ENCODE measurements around the gene SYCP1.

Gene SYCP1

DNA sequence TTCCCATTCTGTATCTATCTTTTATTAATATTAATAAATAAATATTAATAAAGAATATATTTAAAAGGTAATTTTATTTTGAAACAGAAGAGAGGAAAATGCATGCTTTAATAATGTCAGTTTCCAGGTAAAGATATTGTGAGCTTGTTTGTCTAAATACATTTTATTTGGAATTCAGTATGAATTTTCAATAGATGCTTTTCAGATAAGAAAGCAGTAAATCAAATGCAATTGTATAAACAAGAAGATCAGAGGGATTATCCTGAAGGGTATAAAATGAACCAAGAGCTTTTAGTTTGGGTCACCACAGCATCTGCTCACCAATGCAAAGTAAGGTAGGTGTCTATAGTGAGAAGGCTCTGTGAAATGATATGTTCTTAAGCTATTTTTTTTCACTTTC is 174.9 kb downstream of the SYCP1 start, which contains the start of gene TSHB:
TSHB (plus strand) TSS at position 301 of the 400 bp plus-strand sequence. CDS start 3,537 bp downstream, outside the sequence.
- no peak within 1 kb of the TSS for H3K4me3 ChIP-seq (ENCODE audit: low read depth, low read length)
- DNase-seq (ENCODE audit: low read depth): no peak
- TF ChIP-seq MAX (IDR thresholded peaks at IDR 0.05; ENCODE audit: low read depth, low read length): no peak
- no peak for TF ChIP-seq MYC (IDR thresholded peaks at IDR 0.05; ENCODE audit: low read depth, low read length)
- TF ChIP-seq, protein P1, sequence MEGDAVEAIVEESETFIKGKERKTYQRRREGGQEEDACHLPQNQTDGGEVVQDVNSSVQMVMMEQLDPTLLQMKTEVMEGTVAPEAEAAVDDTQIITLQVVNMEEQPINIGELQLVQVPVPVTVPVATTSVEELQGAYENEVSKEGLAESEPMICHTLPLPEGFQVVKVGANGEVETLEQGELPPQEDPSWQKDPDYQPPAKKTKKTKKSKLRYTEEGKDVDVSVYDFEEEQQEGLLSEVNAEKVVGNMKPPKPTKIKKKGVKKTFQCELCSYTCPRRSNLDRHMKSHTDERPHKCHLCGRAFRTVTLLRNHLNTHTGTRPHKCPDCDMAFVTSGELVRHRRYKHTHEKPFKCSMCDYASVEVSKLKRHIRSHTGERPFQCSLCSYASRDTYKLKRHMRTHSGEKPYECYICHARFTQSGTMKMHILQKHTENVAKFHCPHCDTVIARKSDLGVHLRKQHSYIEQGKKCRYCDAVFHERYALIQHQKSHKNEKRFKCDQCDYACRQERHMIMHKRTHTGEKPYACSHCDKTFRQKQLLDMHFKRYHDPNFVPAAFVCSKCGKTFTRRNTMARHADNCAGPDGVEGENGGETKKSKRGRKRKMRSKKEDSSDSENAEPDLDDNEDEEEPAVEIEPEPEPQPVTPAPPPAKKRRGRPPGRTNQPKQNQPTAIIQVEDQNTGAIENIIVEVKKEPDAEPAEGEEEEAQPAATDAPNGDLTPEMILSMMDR (IDR thresholded peaks at IDR 0.05; ENCODE audit: low read depth, low read length): no peak
- no peak for TF ChIP-seq POLR2A (IDR thresholded peaks at IDR 0.05; ENCODE audit: extremely low read depth, insufficient read length)

DNA sequence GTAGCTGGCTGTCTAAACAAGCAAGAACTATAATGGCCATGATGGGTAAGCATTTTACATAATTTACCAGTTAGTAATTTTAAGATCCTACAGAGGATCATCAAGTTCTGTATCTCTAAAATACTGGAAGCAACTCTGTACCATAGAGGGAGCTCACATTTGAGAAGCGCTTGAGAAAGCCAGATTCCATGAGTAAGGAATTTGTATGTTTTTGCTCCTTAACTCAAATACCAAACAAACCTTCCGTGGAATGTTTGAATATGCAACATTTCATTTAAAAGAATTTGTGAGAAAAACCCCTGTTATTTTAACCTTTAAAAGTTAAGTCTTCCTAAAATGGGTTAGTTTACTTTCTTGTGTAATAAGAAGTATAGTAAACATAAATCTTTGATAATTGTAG is 176.9 kb downstream of the SYCP1 start:
- H3K4me3 ChIP-seq (ENCODE audit: low read depth, low read length): no peak overlapping the region
- TF ChIP-seq MAX (IDR thresholded peaks at IDR 0.05; ENCODE audit: low read depth, low read length) (no peak), POLR2A (IDR thresholded peaks at IDR 0.05; ENCODE audit: extremely low read depth, insufficient read length) (no peak), MYC (IDR thresholded peaks at IDR 0.05; ENCODE audit: low read depth, low read length) (no peak)
- TF ChIP-seq, protein P1 (IDR thresholded peaks at IDR 0.05; ENCODE audit: low read depth, low read length): no peak
- no peak for DNase-seq (ENCODE audit: low read depth)

DNA sequence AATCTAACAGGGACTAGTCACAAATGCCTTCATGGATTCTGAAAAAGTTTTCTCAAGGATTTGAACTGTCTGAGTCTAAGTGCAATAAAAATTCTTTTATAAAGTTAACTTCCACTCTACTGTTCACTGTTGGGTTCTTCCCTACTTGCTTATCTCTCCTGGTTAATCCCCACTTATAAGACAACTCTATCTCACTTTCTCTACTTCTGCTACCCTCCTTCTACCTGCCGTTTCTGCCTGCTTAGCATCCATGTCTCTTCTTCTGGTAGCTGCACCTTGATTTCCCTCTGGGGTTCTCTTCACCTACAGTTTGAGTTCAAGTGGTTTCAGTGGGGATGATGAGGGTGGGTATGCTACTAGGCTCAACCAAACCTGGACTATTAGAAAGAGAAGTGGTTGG is 181.0 kb downstream of the SYCP1 start:
- DNase-seq (ENCODE audit: low read depth): no peak
- TF ChIP-seq MAX (IDR thresholded peaks at IDR 0.05; ENCODE audit: low read depth, low read length): no peak
- no peak for TF ChIP-seq MYC (IDR thresholded peaks at IDR 0.05; ENCODE audit: low read depth, low read length)
- TF ChIP-seq, protein P1 (IDR thresholded peaks at IDR 0.05; ENCODE audit: low read depth, low read length): no peak
- TF ChIP-seq POLR2A (IDR thresholded peaks at IDR 0.05; ENCODE audit: extremely low read depth, insufficient read length): no peak
- H3K4me3 ChIP-seq (ENCODE audit: low read depth, low read length): no peak overlapping the region

DNA sequence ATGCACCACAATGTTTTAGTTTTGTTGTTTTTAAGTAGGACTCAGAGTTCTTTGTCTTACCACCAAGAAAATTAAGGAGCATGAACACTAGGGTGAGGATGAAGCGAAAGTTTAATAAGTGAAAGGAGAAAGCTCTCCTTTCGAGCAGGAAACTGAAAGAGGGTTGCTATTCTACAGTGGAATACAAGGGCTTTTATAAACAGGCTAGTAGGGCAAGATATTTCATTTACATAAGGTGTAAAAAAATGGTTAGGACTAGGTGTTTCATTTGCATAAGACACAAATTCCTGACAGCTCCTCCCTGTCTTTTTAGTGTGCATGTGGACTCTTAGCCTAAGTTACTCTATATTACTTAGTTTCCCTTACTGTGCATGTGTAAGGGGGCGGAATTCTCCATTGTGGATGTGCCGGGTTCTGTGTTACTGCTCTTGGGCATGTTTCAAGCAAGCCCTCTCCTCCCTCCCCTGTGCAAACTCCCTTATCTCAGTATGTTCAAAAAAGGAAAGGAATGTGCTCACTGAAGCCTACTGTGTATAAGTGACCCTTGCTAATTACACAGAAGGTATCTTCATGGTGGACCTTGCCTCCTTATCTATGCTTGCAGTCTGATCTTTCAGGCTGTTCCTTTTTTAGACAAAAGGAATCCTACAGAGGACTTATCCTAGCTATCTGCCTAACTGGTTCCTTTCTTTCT is 182.3 kb downstream of the SYCP1 start:
- no peak for DNase-seq (ENCODE audit: low read depth)
- no peak for TF ChIP-seq POLR2A (IDR thresholded peaks at IDR 0.05; ENCODE audit: extremely low read depth, insufficient read length)
- TF ChIP-seq, protein P1 (IDR thresholded peaks at IDR 0.05; ENCODE audit: low read depth, low read length): no peak
- no peak for TF ChIP-seq MAX (IDR thresholded peaks at IDR 0.05; ENCODE audit: low read depth, low read length)
- no peak for TF ChIP-seq MYC (IDR thresholded peaks at IDR 0.05; ENCODE audit: low read depth, low read length)
- no peak overlapping the region for H3K4me3 ChIP-seq (ENCODE audit: low read depth, low read length)

GRCh38 chr1:115040501-115040900 is 185.8 kb downstream of the SYCP1 start:
- no peak overlapping the region for H3K4me3 ChIP-seq (ENCODE audit: low read depth, low read length)
- no peak for DNase-seq (ENCODE audit: low read depth)
- TF ChIP-seq POLR2A (IDR thresholded peaks at IDR 0.05; ENCODE audit: extremely low read depth, insufficient read length) (no peak), MYC (IDR thresholded peaks at IDR 0.05; ENCODE audit: low read depth, low read length) (no peak), MAX (IDR thresholded peaks at IDR 0.05; ENCODE audit: low read depth, low read length) (no peak)
- TF ChIP-seq, protein P1 (IDR thresholded peaks at IDR 0.05; ENCODE audit: low read depth, low read length): no peak

All from NB4 (cell line).